ENCODE results near the gene IL17C. TPM values are rescaled to one million over a fixed set of nuclear protein-coding genes. Genes with fewer than 3 reads are reported as not detected.

The IL17C gene
- total and polyA plus RNA-seq, 2 of the 8 experiments (the other 6 are each of a cell fraction or from before 2014, with no cell fraction given), result 1.1 to 1.9 TPM

DNA sequence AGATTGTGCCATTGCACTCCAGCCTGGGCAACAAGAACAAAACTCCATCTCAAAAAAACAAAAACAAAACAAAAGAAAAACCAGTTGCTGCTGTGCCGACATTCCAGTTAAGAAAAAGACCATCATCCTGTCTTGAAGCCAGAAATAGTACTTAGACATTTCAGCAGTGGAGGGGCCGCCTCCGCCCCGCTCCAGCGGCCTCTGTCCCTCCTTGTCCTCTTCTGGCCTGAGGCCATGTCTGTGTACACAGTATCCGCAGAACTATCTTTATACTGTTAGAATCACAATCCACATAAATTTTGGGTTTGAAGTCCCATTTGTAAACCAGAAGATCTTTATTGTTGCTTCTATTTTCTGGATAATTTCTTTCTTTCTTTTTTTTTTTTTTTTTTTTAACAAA, 43.3 kb upstream of the IL17C start:
- Histone ChIP-seq H3K9me3 (ENCODE audit: insufficient read depth in 2 of 2, low read depth in 1 of 2, low read length in 1 of 2) (no peaks in the 10 kb centered on the region), H3K36me3 (ENCODE audit: control insufficient read depth in 2 of 4, insufficient read depth in 4 of 4, low read length in 3 of 4) (peaks cover 11 to 28% (median 22%) of the 10 kb centered on the region in 4 experiments), H3K4me3 (ENCODE audit: extremely low read depth in 1 of 4, insufficient read depth in 2 of 4, low read depth in 3 of 4, low read length in 4 of 4) (no peak overlapping the region), H3K27me3 (replicated peaks in 1 of 4; ENCODE audit: control insufficient read depth in 3 of 4, extremely low read depth in 1 of 4, insufficient read depth in 3 of 4, low read length in 3 of 4) (no peaks in the 10 kb centered on the region), H3K23ac (ENCODE audit: insufficient read length) (no peak overlapping the region), H2BK5ac (ENCODE audit: low read depth, low read length) (no peak overlapping the region), H4K20me1 (replicated peaks in 1 of 2; ENCODE audit: control insufficient read depth in 1 of 2, insufficient read depth in 2 of 2, low read length in 2 of 2) (peaks cover 3 to 15% of the 10 kb centered on the region in 2 experiments), H2BK120ac (replicated peaks; ENCODE audit: low read depth, low read length) (no peak overlapping the region), H3K18ac (ENCODE audit: extremely low read depth, low read length) (no peak overlapping the region), H3K9ac (replicated peaks in 1 of 4; ENCODE audit: extremely low read depth in 1 of 4, low read depth in 3 of 4, low read length in 3 of 4) (no peak overlapping the region; a peak in 1 of 7 replicates), H2BK12ac (ENCODE audit: low read depth, low read length) (no peak overlapping the region), H3K14ac (ENCODE audit: insufficient read length) (no peak overlapping the region), H4K5ac (ENCODE audit: insufficient read length, low read depth, low read length) (no peak overlapping the region), H3K4me1 (replicated peaks in 1 of 4; ENCODE audit: control insufficient read depth in 3 of 4, insufficient read depth in 4 of 4, low read length in 3 of 4) (no peaks in the 10 kb centered on the region; a peak in 2 of 7 replicates), H4K8ac (ENCODE audit: extremely low read depth, insufficient read depth, low read length) (no peak overlapping the region), H3K79me1 (ENCODE audit: low read depth, low read length) (no peaks in the 10 kb centered on the region), H3K23me2 (ENCODE audit: low read depth, low read length) (no peaks in the 10 kb centered on the region), H4K91ac (replicated peaks; ENCODE audit: insufficient read length, low read length) (no peak overlapping the region), H3K27ac (ENCODE audit: low read depth, low read length) (no peak overlapping the region), H3K79me2 (ENCODE audit: control insufficient read depth in 1 of 2, insufficient read depth in 2 of 2, low read length in 2 of 2) (peaks cover 0 to 23% of the 10 kb centered on the region in 2 experiments; a peak in 2 of 4 replicates), H2AFZ (ENCODE audit: low read length) (no peak overlapping the region), H3K56ac (replicated peaks; ENCODE audit: insufficient read length, low read depth, low read length) (no peak overlapping the region), H3K4ac (replicated peaks; ENCODE audit: insufficient read length, low read depth, low read length) (no peak overlapping the region), H3K4me2 (ENCODE audit: insufficient read depth in 1 of 2, low read depth in 2 of 2, low read length in 2 of 2) (no peak overlapping the region), H2BK15ac (ENCODE audit: low read length) (no peak overlapping the region), H2AK5ac (ENCODE audit: low read depth, low read length) (no peak overlapping the region), H2BK20ac (ENCODE audit: low read length) (no peak overlapping the region)
- POLR2A ChIA-PET (ENCODE audit: partially characterized antibody), result no interaction called here
- WGBS, 2 experiments (ENCODE audit: extremely low coverage in 1 of 2, insufficient coverage in 1 of 2, insufficient read length in 1 of 2, insufficient replicate concordance in 2 of 2, low coverage in 1 of 2, low lambda C conversion rate in 2 of 2, missing lambda C conversion rate in 1 of 2), result 92% methylated on average over 6 of the region's 6 CpGs; no CpG with 5 or more reads in 1 of the 2 experiments
- FAIRE-seq (no peak), DNase-seq (ENCODE audit: low read depth in 1 of 2, low spot score in 2 of 2) (no peak)
- CTCF ChIA-PET (ENCODE audit: partially characterized antibody), result interaction anchor here (0.9 to 1.2 kb wide), 3 partner anchors 9 to 78 kb away, joined by 3 to 4 read pairs (median 3); no protein-coding TSS in a partner anchor
- no peak for TF ChIP-seq GTF2F1 (IDR thresholded peaks at IDR 0.05; ENCODE audit: borderline replicate concordance, low read depth, low read length)
- no peak for TF ChIP-seq CEBPB (IDR thresholded peaks at IDR 0.05; ENCODE audit: low read depth, low read length)
- TF ChIP-seq ATF2 (IDR thresholded peaks at IDR 0.05; ENCODE audit: low read length), result no peak
- TF ChIP-seq TBP (IDR thresholded peaks at IDR 0.05; ENCODE audit: low read depth, low read length), result no peak
- no peak for TF ChIP-seq ASH2L (IDR thresholded peaks at IDR 0.05; ENCODE audit: low read length)
- TF ChIP-seq POLR2A (IDR thresholded peaks at IDR 0.05; ENCODE audit: control extremely low read depth in 1 of 2, low read depth in 2 of 2, low read length in 2 of 2), result no peak
- TF ChIP-seq, protein P1, sequence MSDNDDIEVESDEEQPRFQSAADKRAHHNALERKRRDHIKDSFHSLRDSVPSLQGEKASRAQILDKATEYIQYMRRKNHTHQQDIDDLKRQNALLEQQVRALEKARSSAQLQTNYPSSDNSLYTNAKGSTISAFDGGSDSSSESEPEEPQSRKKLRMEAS (IDR thresholded peaks at IDR 0.05), result no peak
- TF ChIP-seq EP300 (IDR thresholded peaks at IDR 0.05; ENCODE audit: borderline replicate concordance in 1 of 2, low read depth in 2 of 2, low read length in 2 of 2), result no peak
- TF ChIP-seq KDM4A (IDR thresholded peaks at IDR 0.05; ENCODE audit: low read depth, low read length, severe bottlenecking), result no peak
- no peak for TF ChIP-seq FOSL1 (IDR thresholded peaks at IDR 0.05; ENCODE audit: insufficient read depth, low read depth, low read length)
- no peak for TF ChIP-seq ZNF274 (IDR thresholded peaks at IDR 0.05; ENCODE audit: borderline replicate concordance, extremely low read depth, low read length)
- no peak for TF ChIP-seq TAF7 (optimal IDR thresholded peaks at IDR 0.05; ENCODE audit: borderline replicate concordance, low read depth, low read length)
- TF ChIP-seq SP1 (IDR thresholded peaks at IDR 0.05; ENCODE audit: low read depth, low read length), result no peak

Measured in H1 (cell line).